Measurements from ENCODE around the gene A3GALT2. TPM values are rescaled to one million over a fixed set of nuclear protein-coding genes. Genes with fewer than 3 reads are reported as not detected.
A peak's percentile ranks its signal among the peaks of the same experiment; 100 is the strongest.

Gene A3GALT2
- polyA plus RNA-seq, 2 of the 4 experiments (the other 2 are of a cell fraction): not detected

GRCh38 chr1:33328817-33329216, 7.9 kb upstream of the A3GALT2 start:
- FAIRE-seq: no peak

GRCh38 chr1:33327587-33328325, 6.9 kb upstream of the A3GALT2 start:
- Histone ChIP-seq H3K4me3 (no peak overlapping the region), H3K4me1 (no peaks in the 10 kb centered on the region), H3K4me2 (no peak overlapping the region), H3K9me3 (no peaks in the 10 kb centered on the region), H3K27ac (no peak overlapping the region)
- POLR2A ChIA-PET: no interaction called here
- FAIRE-seq (no peak), DNase-seq (ENCODE audit: low read depth in 1 of 2, low spot score in 1 of 2) (no peak), ATAC-seq (peak; percentile 17 to 28; a peak in 2 of 6 replicates)
- CTCF ChIA-PET: no interaction called here
- WGBS (ENCODE audit: missing lambda C conversion rate): 85% methylated on average over 9 of the region's 9 CpGs
- no peak for TF ChIP-seq EHF (CRISPR knock-in tag; IDR thresholded peaks at IDR 0.05)
- no peak for TF ChIP-seq MYC (IDR thresholded peaks at IDR 0.05; ENCODE audit: borderline replicate concordance, low read length)
- no peak for TF ChIP-seq CHD4 (IDR thresholded peaks at IDR 0.05; ENCODE audit: borderline replicate concordance)
- no peak for TF ChIP-seq USF2 (IDR thresholded peaks at IDR 0.05)
- no peak for TF ChIP-seq SMC3 (IDR thresholded peaks at IDR 0.05)
- no peak for TF ChIP-seq PBX3 (IDR thresholded peaks at IDR 0.05)
- TF ChIP-seq POLR2AphosphoS2 (conservative IDR thresholded peaks at IDR 0.05; ENCODE audit: low read length): no peak
- TF ChIP-seq NR3C1 (IDR thresholded peaks at IDR 0.05): no peak
- no peak for TF ChIP-seq FOXS1 (CRISPR knock-in tag; IDR thresholded peaks at IDR 0.05)
- no peak for TF ChIP-seq ESRRA (IDR thresholded peaks at IDR 0.05; ENCODE audit: borderline replicate concordance, low read length)
- TF ChIP-seq POLR2A (IDR thresholded peaks at IDR 0.05; ENCODE audit: low read length): no peak
- TF ChIP-seq HOXA7 (CRISPR knock-in tag; IDR thresholded peaks at IDR 0.05): no peak
- TF ChIP-seq BHLHE40 (IDR thresholded peaks at IDR 0.05; ENCODE audit: low read depth, low read length): no peak

More at GRCh38 chr1:33328817-33329216, 7.9 kb upstream of the A3GALT2 start:
- H3K4me1 ChIP-seq: no peaks in the 10 kb centered on the region
- no peak overlapping the region for H3K4me2 ChIP-seq
- no peak overlapping the region for H3K4me3 ChIP-seq
- CTCF ChIA-PET: interaction anchor here (1.1 kb wide), 1 partner anchor 142 kb away, joined by 3 read pairs; no protein-coding TSS in a partner anchor
- no peak for TF ChIP-seq NPAS2 (CRISPR knock-in tag; IDR thresholded peaks at IDR 0.05; ENCODE audit: borderline replicate concordance)
- TF ChIP-seq KDM5A (IDR thresholded peaks at IDR 0.05): no peak
- no peak for TF ChIP-seq FOXS1 (CRISPR knock-in tag; IDR thresholded peaks at IDR 0.05)
- no peak for TF ChIP-seq RFX5 (IDR thresholded peaks at IDR 0.05)
- TF ChIP-seq RAD21 (conservative IDR thresholded peaks at IDR 0.05 in 1 of 2, IDR thresholded peaks at IDR 0.05 in 1 of 2): no peak
- TF ChIP-seq HDAC2 (IDR thresholded peaks at IDR 0.05): no peak
- TF ChIP-seq RNF2 (IDR thresholded peaks at IDR 0.05; ENCODE audit: borderline replicate concordance, low read depth): no peak
- TF ChIP-seq BCL3 (IDR thresholded peaks at IDR 0.05): no peak
- no peak for TF ChIP-seq EHF (CRISPR knock-in tag; IDR thresholded peaks at IDR 0.05)
- no peak for TF ChIP-seq FOSL2 (IDR thresholded peaks at IDR 0.05)
- no peak for TF ChIP-seq FOSL2 (CRISPR knock-in tag; IDR thresholded peaks at IDR 0.05)
- no peak for TF ChIP-seq BHLHE40 (IDR thresholded peaks at IDR 0.05; ENCODE audit: low read depth, low read length)
- TF ChIP-seq ESRRA (IDR thresholded peaks at IDR 0.05; ENCODE audit: borderline replicate concordance, low read length): no peak
- no peak for TF ChIP-seq NFE2L2 (conservative IDR thresholded peaks at IDR 0.05; ENCODE audit: low read length)
- no peak for TF ChIP-seq CHD2 (IDR thresholded peaks at IDR 0.05; ENCODE audit: low read length, partially characterized antibody)
- no peak for TF ChIP-seq MAFK (IDR thresholded peaks at IDR 0.05; ENCODE audit: partially characterized antibody)
- TF ChIP-seq CTCF (IDR thresholded peaks at IDR 0.05): no peak
- no peak for TF ChIP-seq ZNF302 (CRISPR knock-in tag; IDR thresholded peaks at IDR 0.05)
- no peak overlapping the region for H3K27ac ChIP-seq
- 93% methylated on average over 12 of the region's 12 CpGs for WGBS (ENCODE audit: missing lambda C conversion rate)
- no peak for ATAC-seq
- POLR2A ChIA-PET: no interaction called here
- DNase-seq (ENCODE audit: low read depth in 1 of 2, low spot score in 1 of 2): no peak
- no peaks in the 10 kb centered on the region for H3K9me3 ChIP-seq

All from A549 (cell line).